ENCODE measurements around the gene DERA.
"Not testable (repeated sequence)": the region's sequence is repeated elsewhere in the genome, so short reads cannot be mapped to it uniquely, and the experiment has no call there.

DERA gene

GRCh38 chr12:15904378-15904920 is 6.7 kb upstream of the DERA start:
- DNase-seq, result no peak

GRCh38 chr12:15910468-15910863 is 666 bp upstream of the DERA start:
- DNase-seq, result no peak

- not testable (repeated sequence) for DNase-seq
These were observed 799 bp downstream of the DERA start for GRCh38 chr12:15911931-15912330.

- not testable (repeated sequence) for DNase-seq
These were observed 3.0 kb downstream of the DERA start for GRCh38 chr12:15914131-15914530.

DNA sequence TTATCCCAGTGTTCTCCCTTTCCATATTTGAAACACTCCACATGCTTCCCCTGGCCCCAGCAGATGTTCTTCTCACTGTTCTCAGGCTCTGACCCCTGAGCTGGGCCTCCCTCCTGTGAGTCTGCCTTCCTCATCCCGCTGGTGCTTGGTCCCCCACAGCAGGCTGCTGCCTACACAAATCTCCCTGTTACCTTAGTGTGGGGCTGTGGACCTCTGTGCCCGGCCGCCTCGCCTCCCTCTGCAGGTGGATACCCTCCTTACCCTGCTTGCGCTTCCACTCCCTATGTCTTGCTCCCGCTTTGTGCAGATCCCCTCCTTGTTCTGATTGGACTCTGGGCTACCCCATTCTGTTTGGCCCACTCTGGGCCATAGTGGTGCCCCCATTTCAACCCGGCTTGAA is 6.9 kb downstream of the DERA start:
- no peak for DNase-seq

- no peak for DNase-seq
These were observed 8.3 kb downstream of the DERA start for GRCh38 chr12:15919418-15919817.

GRCh38 chr12:15924956-15925355 is 13.8 kb downstream of the DERA start:
- no peak for DNase-seq

GRCh38 chr12:15928346-15928745 is 17.2 kb downstream of the DERA start:
- DNase-seq, result no peak

DNA sequence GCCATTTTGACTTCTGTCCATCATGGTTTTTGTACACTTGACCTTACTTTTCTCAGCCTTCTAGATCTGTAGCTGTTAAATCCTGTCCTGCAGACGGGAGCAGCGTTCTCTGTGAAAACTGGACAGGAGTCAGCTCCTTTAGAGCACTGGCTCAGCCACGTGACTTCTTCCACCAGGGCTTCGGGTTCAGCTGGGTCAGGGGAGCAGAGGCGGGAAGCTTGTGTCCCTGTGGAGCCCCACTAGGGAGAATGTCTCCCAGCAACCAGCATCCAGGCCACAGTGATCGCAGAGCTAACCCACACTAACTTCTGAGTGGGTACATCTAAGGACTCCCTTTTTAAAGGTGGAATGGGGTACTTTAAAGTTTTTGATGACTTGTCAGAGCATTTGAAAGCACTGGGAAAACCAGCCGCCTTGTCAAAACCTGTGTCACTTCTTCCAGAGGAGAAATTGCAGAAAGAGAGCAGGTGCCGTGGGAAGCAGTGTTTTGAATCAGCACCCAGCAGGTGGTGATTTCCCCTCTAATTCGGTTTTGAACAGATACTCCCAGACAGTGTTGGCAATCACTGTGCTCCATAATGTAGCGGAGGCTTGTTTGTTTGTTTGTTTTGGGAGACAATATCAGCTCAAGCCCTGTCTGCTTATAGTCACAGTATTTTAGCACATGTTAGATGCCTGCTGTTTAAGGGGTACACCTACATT is 17.9 kb downstream of the DERA start:
- DNase-seq, result peak in 14 of 56 donors; percentile 2 to 41 (median 5)

- DNase-seq, result no peak
These were observed 20.5 kb downstream of the DERA start for GRCh38 chr12:15931590-15932053.

GRCh38 chr12:15932327-15932726 is 21.2 kb downstream of the DERA start:
- DNase-seq, result no peak

DNA sequence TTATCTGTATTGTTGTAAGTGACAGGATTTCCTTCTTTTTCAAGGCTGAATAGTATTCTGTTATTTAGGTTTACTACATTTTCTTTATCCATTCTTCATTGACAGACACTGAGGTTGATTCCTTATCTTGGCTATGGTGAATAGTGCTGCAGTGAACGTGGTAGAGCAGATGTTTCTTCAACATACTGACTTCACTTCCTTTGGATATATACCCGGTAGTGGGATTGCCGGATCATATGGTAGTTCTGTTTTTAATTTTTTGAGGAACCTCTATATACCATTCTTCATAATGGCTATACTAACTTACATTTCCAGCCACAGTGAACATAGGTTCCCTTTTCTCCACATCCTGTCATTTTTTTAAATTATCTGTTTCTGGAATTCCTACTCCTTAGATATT is 21.8 kb downstream of the DERA start:
- no peak for DNase-seq

GRCh38 chr12:15933751-15934150 is 22.6 kb downstream of the DERA start:
- DNase-seq, result no peak

- no peak for DNase-seq
These were observed 25.6 kb downstream of the DERA start for GRCh38 chr12:15936751-15937150.

DNA sequence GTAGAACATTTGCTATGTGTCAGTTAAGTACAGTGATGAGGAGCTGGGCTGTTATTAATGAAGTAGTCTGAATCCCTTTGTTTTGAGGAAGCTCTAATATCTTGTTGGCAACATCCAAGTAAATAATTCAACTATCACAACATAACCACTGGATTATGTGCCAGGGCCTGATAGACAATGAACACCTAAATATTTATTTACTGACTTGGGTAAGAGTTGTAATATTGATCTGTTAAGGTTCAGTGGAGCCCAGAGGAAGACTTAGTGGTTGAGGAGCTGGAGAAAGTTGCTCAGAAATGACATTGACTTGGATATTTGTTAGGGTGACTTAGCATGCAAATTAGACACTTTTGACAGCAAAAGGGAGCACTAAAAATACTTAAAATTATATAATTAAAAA is 26.8 kb downstream of the DERA start:
- DNase-seq, result no peak

DNA sequence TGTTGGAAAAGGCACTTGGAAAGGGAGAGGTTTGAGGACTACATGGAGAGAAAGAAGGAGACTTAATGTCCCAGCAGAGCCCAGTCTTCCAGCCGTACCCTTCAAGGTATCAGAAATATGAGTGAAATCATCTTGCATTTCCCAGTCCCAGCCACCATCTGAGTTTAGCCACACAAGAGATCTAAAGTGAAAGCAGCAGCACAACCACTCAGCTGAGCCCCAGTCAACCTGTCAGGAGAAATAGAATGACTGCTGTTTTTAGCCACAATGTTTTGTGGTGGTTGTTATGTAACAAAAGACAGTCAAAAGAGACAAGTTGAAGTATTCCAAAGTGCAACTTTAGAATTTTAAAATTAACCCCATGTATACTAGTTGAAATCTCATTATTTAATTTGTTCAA is 28.0 kb downstream of the DERA start:
- DNase-seq, result no peak

- DNase-seq, result no peak
These were observed 31.3 kb downstream of the DERA start for GRCh38 chr12:15942475-15942874.

DNA sequence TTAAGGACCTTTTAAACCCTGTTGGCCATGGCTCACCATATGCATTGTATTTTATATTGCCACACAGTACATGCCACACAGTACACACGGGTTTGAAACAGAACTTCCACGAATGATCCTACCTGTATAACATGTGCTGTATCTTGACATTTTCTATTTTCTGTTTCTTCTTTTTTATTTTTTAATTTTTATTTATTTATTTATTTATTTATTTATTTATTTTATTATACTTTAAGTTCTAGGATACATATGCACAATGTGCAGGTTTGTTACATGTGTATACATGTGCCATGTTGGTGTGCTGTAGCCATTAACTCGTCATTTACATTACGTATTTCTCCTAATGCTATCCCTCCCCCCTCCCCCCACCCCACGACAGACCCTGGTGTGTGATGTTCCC is 32.4 kb downstream of the DERA start:
- not testable (repeated sequence) for DNase-seq

DNA sequence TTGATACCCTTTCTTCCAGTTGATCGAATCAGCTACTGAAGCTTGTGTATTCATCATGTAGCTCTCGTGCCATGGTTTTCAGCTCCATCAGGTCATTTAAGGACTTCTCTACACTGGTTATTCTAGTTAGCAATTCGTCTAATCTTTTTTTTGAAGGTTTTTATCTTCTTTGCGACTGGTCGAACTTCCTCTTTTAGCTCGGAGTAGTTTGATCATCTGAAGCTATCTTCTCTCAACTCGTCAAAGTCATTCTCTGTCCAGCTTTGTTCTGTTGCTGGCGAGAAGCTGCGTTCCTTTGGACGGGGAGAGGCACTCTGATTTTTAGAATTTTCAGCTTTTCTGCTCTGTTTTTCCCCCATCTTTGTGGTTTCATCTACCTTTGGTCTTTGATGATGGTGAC is 37.3 kb downstream of the DERA start:
- not testable (repeated sequence) for DNase-seq

GRCh38 chr12:15955281-15955680 is 44.1 kb downstream of the DERA start:
- DNase-seq, result no peak

DNA sequence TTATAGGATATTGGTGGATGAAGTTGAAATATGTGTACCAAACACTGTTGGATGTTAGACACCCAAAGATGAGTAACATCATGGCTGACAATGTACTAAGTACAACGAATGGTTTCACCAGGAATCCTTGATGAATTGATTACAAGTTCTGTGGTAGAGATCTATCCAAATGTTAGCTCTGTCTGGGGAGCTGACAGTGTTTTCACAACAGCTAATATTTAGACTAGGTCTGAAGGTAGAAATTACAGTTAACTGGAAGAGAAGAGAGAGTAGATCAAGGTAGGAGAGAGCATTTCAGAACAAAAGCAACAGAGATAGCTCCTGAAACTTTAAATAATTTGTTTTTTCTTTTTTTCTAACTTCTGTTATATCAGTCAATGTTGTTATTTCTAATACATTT is 44.9 kb downstream of the DERA start:
- no peak for DNase-seq

DNA sequence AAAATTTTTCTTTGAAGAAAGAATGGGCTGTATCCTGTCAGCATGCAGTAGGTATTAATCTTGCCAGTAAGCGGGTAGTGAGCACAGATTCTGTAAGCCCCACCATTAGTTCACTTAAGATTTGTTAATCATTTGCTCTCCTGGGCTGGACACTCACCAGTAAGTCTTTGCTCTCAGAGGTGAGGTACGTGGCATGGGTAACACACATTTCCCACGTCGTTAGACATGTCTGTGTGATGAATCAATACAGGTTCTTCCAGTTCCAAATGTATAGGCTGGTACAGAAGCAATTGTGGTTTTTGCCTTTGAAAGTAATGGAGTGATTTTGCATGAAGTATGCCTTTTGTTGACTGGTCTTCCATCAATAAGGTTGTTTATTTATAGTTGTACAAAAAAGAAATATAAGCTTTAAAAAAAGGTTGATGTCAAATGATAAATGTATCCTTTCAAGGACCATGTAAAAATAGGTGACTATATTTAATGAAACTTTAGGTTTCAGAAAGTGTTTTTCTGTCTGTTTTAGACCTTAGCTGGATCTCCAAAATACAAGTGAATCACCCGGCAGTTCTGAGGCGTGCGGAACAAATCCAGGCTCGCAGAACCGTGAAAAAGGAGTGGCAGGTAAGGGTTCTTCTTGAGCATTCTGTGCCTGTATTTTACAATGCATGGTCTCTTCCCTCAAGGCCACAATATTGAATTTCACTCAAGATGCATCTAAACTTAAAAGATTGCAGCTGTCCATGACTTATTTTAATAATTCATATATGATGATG is 45.5 kb downstream of the DERA start:
- DNase-seq, result no peak

DNA sequence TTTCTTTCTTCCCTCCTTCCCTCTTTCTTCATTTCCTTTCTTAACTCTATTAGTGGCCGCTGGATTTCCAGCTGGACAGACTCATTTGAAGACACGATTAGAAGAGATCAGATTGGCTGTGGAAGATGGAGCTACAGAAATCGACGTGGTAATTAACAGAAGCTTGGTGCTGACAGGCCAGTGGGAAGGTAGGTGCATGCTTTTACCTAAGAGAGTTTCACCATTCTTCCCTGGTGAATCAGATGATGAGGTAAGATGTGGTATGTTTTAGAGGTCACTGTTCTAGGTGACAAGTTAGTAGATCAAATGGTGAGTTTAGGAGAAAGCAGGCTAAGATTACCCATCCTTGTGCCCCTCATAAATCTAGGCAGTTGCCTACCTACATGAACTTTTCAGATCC is 51.6 kb downstream of the DERA start:
- no peak for DNase-seq

All from amygdala (tissue), 56 donors.